ENCODE data around the gene HEPHL1.

HEPHL1 gene

GRCh38 chr11:94139416-94139815 lies 118.3 kb downstream of the HEPHL1 start:
- DNase-seq (ENCODE audit: low read depth), result no peak
- no peak overlapping the region for H3K4me3 ChIP-seq (ENCODE audit: control insufficient read depth, low read depth, low read length)
- no peak for TF ChIP-seq CTCF (conservative IDR thresholded peaks at IDR 0.05; ENCODE audit: control insufficient read depth, insufficient read depth, low read depth, low read length)

GRCh38 chr11:94140154-94140655 lies 119.1 kb downstream of the HEPHL1 start:
- no peak overlapping the region for H3K4me3 ChIP-seq (ENCODE audit: control insufficient read depth, low read depth, low read length)
- no peak for DNase-seq (ENCODE audit: low read depth)
- TF ChIP-seq CTCF (conservative IDR thresholded peaks at IDR 0.05; ENCODE audit: control insufficient read depth, insufficient read depth, low read depth, low read length), result no peak

- no peak for TF ChIP-seq CTCF (conservative IDR thresholded peaks at IDR 0.05; ENCODE audit: control insufficient read depth, insufficient read depth, low read depth, low read length)
- DNase-seq (ENCODE audit: low read depth), result no peak
- no peak overlapping the region for H3K4me3 ChIP-seq (ENCODE audit: control insufficient read depth, low read depth, low read length)
Measured at GRCh38 chr11:94141511-94142307, 120.6 kb downstream of the HEPHL1 start.

- no peak for DNase-seq (ENCODE audit: low read depth)
- TF ChIP-seq CTCF (conservative IDR thresholded peaks at IDR 0.05; ENCODE audit: control insufficient read depth, insufficient read depth, low read depth, low read length), result no peak
Measured at GRCh38 chr11:94142308-94143281, 121.4 kb downstream of the HEPHL1 start.

GRCh38 chr11:94144216-94144615 lies 123.1 kb downstream of the HEPHL1 start:
- no peak for DNase-seq (ENCODE audit: low read depth)
- H3K4me3 ChIP-seq (ENCODE audit: control insufficient read depth, low read depth, low read length), result no peak overlapping the region
- TF ChIP-seq CTCF (conservative IDR thresholded peaks at IDR 0.05; ENCODE audit: control insufficient read depth, insufficient read depth, low read depth, low read length), result no peak

More at GRCh38 chr11:94142308-94143281, 121.4 kb downstream of the HEPHL1 start:
- H3K4me3 ChIP-seq (ENCODE audit: control insufficient read depth, low read depth, low read length), result no peak overlapping the region

GRCh38 chr11:94144664-94145063 lies 123.5 kb downstream of the HEPHL1 start:
- no peak overlapping the region for H3K4me3 ChIP-seq (ENCODE audit: control insufficient read depth, low read depth, low read length)
- no peak for DNase-seq (ENCODE audit: low read depth)
- TF ChIP-seq CTCF (conservative IDR thresholded peaks at IDR 0.05; ENCODE audit: control insufficient read depth, insufficient read depth, low read depth, low read length), result no peak
